ENCODE data around the gene GOSR1. TPM values are rescaled to one million over a fixed set of nuclear protein-coding genes. Genes with fewer than 3 reads are reported as not detected.
"Not testable (repeated sequence)": the region's sequence is repeated elsewhere in the genome, so short reads cannot be mapped to it uniquely, and the experiment has no call there.

GOSR1 gene
- polyA plus RNA-seq, 1 of the 3 experiments (the other 2 are of a cell fraction), result 13.7 TPM

DNA sequence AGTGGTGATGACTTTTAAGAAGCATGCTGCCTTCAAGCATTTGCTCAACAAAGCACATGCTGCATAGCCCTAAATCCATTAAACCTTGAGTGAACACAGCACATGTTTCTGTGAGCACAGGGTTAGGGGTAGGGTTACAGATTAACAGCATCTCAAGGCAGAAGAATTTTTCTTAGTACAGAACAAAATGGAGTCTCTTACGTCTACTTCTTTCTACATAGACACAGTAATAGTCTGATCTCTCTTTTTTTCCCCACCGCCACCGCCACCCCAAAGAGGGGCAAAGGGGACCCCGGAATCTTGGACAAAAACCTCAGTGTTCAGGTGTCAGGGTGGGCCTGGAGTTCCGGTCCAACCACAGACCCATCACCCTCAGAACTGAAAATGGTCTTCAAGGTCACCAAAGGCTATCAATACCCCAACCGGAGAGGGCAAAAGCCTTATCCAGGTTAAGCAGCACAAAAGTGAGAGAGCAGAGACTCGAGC lies 86.7 kb downstream of the GOSR1 start:
- H3K79me2 ChIP-seq (ENCODE audit: insufficient read depth); H3K9me2 ChIP-seq; H3K9ac ChIP-seq; H2AFZ ChIP-seq (ENCODE audit: low read depth); H3F3A ChIP-seq (replicated peaks; ENCODE audit: insufficient read depth); H3K4me2 ChIP-seq; H3K4me1 ChIP-seq (ENCODE audit: control insufficient read depth in 1 of 2, insufficient read depth in 2 of 2, low read depth in 1 of 2, low read length in 1 of 2); H3K27me3 ChIP-seq (ENCODE audit: insufficient read depth); H3K27ac ChIP-seq (ENCODE audit: low read depth in 2 of 2, low read length in 1 of 2); DNase-seq; H3K36me3 ChIP-seq (replicated peaks in 1 of 2; ENCODE audit: control insufficient read depth in 1 of 2, insufficient read depth in 2 of 2, low read length in 1 of 2); H3K4me3 ChIP-seq (ENCODE audit: low read depth in 2 of 2, low read length in 1 of 2); H3K9me3 ChIP-seq; POLR2A ChIA-PET; H4K20me1 ChIP-seq (ENCODE audit: insufficient read depth): not testable (repeated sequence)
- CTCF ChIA-PET, result interaction anchor here (0.8 kb wide), 1 partner anchor 223 kb away, joined by 3 read pairs; no protein-coding TSS in a partner anchor
- 69% methylated on average over 7 of the region's 7 CpGs for WGBS (ENCODE audit: low lambda C conversion rate)

DNA sequence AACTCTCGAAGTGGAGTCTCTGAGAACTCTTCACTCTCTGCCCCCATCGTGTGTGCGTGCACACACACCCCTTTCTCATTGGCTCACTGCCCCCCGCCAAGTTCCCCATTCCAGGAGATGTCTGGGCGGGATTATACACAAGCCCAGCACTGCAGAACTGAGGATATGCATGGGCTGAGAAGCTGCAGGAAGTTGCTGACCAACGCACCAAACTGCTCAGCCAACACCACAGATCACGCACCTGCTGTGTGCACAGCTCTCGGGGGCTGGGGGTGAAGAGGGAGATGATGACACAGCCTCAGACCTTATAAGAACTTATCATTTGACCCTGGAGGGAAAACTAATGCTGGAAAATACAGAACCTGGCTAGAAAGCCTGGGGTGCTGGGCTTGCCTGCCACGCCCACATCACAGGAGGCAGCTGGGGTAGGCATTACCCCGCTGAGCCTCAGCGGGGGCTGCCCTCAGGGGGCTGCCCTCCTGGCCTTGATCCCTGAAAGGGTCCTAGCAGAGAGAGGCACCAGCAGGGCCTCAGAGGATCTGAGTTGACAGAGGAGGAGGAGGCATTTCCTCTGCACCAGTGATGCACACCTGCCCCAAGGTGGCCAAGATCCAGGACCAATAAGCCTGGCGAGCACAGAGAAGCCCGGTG lies 87.3 kb downstream of the GOSR1 start:
- CTCF ChIA-PET, result interaction anchor here (0.8 kb wide), 1 partner anchor 223 kb away, joined by 3 read pairs; no protein-coding TSS in a partner anchor
- H3K9me3 ChIP-seq; H3F3A ChIP-seq (replicated peaks; ENCODE audit: insufficient read depth); POLR2A ChIA-PET; H3K9me2 ChIP-seq; H3K4me3 ChIP-seq (ENCODE audit: low read depth in 2 of 2, low read length in 1 of 2); DNase-seq; H3K9ac ChIP-seq; H3K27ac ChIP-seq (ENCODE audit: low read depth in 2 of 2, low read length in 1 of 2); H4K20me1 ChIP-seq (ENCODE audit: insufficient read depth); H3K36me3 ChIP-seq (replicated peaks in 1 of 2; ENCODE audit: control insufficient read depth in 1 of 2, insufficient read depth in 2 of 2, low read length in 1 of 2); H2AFZ ChIP-seq (ENCODE audit: low read depth); H3K4me2 ChIP-seq; H3K4me1 ChIP-seq (ENCODE audit: control insufficient read depth in 1 of 2, insufficient read depth in 2 of 2, low read depth in 1 of 2, low read length in 1 of 2); H3K79me2 ChIP-seq (ENCODE audit: insufficient read depth); H3K27me3 ChIP-seq (ENCODE audit: insufficient read depth): not testable (repeated sequence)
- 69% methylated on average over 12 of the region's 13 CpGs for WGBS (ENCODE audit: low lambda C conversion rate)

DNA sequence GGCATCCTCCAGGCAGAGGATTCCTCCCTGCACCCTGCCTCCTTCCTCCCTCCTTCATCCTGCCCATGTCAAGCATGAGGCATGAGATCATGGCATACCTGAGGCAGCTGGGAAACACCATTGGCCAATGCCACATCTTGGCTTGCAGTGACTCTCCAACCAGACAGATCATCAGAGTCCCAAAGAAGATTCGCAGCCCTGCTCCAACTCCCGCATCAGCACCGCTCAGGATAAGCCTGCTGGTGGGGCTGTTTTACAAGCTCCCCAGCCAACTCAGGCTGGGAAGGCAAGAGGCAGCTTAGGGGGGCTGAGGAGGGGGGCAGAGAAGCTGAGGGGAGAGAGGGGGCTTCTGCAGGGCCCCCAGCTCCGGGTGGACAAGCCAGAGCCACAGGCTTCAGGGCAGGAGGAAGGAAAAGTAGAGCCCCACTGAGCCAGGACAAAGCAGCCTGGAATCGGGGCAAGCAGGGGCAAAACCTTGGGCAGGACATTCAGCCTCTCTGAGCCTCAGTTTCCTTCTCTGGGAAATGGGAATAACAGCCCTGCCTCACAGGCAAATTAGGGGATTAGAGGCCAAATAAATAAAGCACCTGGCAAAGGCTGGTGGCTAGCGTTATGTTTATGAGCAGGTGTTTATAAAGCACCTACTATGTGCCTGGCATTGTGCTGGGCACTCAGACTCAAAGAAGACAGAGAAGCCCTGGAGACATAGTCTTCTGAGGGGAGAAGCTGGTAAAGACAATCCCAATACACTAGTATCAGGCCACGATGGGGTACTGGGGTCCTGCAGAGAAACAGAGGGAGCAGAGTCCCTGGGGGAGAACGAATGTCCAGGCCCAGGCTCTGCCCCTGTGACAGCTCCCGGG lies 88.1 kb downstream of the GOSR1 start:
- no peak overlapping the region for H2AFZ ChIP-seq (ENCODE audit: low read depth)
- ChIA-PET POLR2A (no interaction called here), CTCF (interaction anchor here (1.0 kb wide), 1 partner anchor 88 kb away, joined by 3 read pairs; no protein-coding TSS in a partner anchor)
- WGBS (ENCODE audit: low lambda C conversion rate), result 51% methylated on average over 8 of the region's 9 CpGs
- no peak overlapping the region for H3K27ac ChIP-seq (ENCODE audit: low read depth in 2 of 2, low read length in 1 of 2)
- H3K4me3 ChIP-seq (ENCODE audit: low read depth in 2 of 2, low read length in 1 of 2), result no peak overlapping the region
- no peaks in the 10 kb centered on the region for H3K79me2 ChIP-seq (ENCODE audit: insufficient read depth)
- no peak overlapping the region for H3K4me2 ChIP-seq
- H3K9ac ChIP-seq, result no peak overlapping the region
- H3K4me1 ChIP-seq (ENCODE audit: control insufficient read depth in 1 of 2, insufficient read depth in 2 of 2, low read depth in 1 of 2, low read length in 1 of 2), result peaks cover 0 to 4% of the 10 kb centered on the region in 2 experiments; a peak in 1 of 4 replicates
- H4K20me1 ChIP-seq (ENCODE audit: insufficient read depth), result no peaks in the 10 kb centered on the region
- H3K36me3 ChIP-seq (replicated peaks in 1 of 2; ENCODE audit: control insufficient read depth in 1 of 2, insufficient read depth in 2 of 2, low read length in 1 of 2), result no peaks in the 10 kb centered on the region
- no peaks in the 10 kb centered on the region for H3K9me3 ChIP-seq
- H3K9me2 ChIP-seq, result no peaks in the 10 kb centered on the region
- no peaks in the 10 kb centered on the region for H3K27me3 ChIP-seq (ENCODE audit: insufficient read depth)
- DNase-seq, result no peak
- H3F3A ChIP-seq (replicated peaks; ENCODE audit: insufficient read depth), result no peaks in the 10 kb centered on the region
- TF ChIP-seq, protein P1, sequence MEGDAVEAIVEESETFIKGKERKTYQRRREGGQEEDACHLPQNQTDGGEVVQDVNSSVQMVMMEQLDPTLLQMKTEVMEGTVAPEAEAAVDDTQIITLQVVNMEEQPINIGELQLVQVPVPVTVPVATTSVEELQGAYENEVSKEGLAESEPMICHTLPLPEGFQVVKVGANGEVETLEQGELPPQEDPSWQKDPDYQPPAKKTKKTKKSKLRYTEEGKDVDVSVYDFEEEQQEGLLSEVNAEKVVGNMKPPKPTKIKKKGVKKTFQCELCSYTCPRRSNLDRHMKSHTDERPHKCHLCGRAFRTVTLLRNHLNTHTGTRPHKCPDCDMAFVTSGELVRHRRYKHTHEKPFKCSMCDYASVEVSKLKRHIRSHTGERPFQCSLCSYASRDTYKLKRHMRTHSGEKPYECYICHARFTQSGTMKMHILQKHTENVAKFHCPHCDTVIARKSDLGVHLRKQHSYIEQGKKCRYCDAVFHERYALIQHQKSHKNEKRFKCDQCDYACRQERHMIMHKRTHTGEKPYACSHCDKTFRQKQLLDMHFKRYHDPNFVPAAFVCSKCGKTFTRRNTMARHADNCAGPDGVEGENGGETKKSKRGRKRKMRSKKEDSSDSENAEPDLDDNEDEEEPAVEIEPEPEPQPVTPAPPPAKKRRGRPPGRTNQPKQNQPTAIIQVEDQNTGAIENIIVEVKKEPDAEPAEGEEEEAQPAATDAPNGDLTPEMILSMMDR (IDR thresholded peaks at IDR 0.05), result peak; percentile 22; the same call in 1 of the 2 replicates
- TF ChIP-seq POLR2AphosphoS5 (IDR thresholded peaks at IDR 0.05; ENCODE audit: low read depth, low read length) (no peak), TEAD4 (IDR thresholded peaks at IDR 0.05; ENCODE audit: borderline replicate concordance, insufficient read depth) (no peak), MXI1 (IDR thresholded peaks at IDR 0.05; ENCODE audit: low read depth, low read length) (no peak), NFIC (IDR thresholded peaks at IDR 0.05; ENCODE audit: borderline replicate concordance) (no peak), RAD21 (IDR thresholded peaks at IDR 0.05; ENCODE audit: low read length) (0 out of 2 replicates have a peak, but pooled peaks have one; percentile 7), FOSL2 (IDR thresholded peaks at IDR 0.05; ENCODE audit: borderline replicate concordance, low read depth) (no peak), SMC3 (IDR thresholded peaks at IDR 0.05; ENCODE audit: low read depth, low read length) (no peak), EP300 (IDR thresholded peaks at IDR 0.05; ENCODE audit: borderline replicate concordance in 1 of 2, low read depth in 1 of 2, low read length in 1 of 2) (no peak)
- TF ChIP-seq, protein P2, sequence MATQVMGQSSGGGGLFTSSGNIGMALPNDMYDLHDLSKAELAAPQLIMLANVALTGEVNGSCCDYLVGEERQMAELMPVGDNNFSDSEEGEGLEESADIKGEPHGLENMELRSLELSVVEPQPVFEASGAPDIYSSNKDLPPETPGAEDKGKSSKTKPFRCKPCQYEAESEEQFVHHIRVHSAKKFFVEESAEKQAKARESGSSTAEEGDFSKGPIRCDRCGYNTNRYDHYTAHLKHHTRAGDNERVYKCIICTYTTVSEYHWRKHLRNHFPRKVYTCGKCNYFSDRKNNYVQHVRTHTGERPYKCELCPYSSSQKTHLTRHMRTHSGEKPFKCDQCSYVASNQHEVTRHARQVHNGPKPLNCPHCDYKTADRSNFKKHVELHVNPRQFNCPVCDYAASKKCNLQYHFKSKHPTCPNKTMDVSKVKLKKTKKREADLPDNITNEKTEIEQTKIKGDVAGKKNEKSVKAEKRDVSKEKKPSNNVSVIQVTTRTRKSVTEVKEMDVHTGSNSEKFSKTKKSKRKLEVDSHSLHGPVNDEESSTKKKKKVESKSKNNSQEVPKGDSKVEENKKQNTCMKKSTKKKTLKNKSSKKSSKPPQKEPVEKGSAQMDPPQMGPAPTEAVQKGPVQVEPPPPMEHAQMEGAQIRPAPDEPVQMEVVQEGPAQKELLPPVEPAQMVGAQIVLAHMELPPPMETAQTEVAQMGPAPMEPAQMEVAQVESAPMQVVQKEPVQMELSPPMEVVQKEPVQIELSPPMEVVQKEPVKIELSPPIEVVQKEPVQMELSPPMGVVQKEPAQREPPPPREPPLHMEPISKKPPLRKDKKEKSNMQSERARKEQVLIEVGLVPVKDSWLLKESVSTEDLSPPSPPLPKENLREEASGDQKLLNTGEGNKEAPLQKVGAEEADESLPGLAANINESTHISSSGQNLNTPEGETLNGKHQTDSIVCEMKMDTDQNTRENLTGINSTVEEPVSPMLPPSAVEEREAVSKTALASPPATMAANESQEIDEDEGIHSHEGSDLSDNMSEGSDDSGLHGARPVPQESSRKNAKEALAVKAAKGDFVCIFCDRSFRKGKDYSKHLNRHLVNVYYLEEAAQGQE (IDR thresholded peaks at IDR 0.05; ENCODE audit: low read depth, low read length), result no peak
